ENCODE measurements around the gene WFIKKN1. TPM values are rescaled to one million over a fixed set of nuclear protein-coding genes. Genes with fewer than 3 reads are reported as not detected.

WFIKKN1 gene, protein sequence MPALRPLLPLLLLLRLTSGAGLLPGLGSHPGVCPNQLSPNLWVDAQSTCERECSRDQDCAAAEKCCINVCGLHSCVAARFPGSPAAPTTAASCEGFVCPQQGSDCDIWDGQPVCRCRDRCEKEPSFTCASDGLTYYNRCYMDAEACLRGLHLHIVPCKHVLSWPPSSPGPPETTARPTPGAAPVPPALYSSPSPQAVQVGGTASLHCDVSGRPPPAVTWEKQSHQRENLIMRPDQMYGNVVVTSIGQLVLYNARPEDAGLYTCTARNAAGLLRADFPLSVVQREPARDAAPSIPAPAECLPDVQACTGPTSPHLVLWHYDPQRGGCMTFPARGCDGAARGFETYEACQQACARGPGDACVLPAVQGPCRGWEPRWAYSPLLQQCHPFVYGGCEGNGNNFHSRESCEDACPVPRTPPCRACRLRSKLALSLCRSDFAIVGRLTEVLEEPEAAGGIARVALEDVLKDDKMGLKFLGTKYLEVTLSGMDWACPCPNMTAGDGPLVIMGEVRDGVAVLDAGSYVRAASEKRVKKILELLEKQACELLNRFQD
- total RNA-seq (2014; rRNA removed; shearing (Covaris generic)) = 0.10 TPM in 1 of 2 replicates, not detected in the other

DNA sequence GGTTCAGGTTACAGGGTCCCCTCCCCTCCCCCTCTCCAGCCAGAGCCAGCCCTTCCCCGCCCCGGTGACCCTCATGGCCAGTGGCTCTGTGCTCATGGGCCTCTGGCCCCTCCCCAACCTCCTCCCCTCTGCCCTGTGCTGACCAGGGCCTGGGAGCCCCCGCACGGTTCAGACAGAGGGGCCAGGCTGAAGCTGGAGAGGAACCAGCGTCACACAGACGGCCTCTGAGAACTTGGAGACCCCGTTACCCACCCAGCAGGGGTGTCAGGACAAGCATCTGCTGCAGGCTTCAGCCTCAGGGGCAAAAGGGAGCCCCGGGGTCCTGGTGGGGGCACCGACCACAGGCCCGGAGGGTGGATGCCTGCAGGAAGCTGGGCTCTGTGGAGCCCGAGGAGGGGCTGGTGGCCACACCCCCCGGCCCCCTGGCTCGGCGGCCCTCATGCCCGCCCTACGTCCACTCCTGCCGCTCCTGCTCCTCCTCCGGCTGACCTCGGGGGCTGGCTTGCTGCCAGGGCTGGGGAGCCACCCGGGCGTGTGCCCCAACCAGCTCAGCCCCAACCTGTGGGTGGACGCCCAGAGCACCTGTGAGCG is at the start of gene WFIKKN1:
Gene WFIKKN1, plus strand, starts transcription at position 171 of the 591 bp plus-strand sequence. Its CDS starts 269 bp downstream, at position 440.
- no peak for DNase-seq (ENCODE audit: low read depth)

DNA sequence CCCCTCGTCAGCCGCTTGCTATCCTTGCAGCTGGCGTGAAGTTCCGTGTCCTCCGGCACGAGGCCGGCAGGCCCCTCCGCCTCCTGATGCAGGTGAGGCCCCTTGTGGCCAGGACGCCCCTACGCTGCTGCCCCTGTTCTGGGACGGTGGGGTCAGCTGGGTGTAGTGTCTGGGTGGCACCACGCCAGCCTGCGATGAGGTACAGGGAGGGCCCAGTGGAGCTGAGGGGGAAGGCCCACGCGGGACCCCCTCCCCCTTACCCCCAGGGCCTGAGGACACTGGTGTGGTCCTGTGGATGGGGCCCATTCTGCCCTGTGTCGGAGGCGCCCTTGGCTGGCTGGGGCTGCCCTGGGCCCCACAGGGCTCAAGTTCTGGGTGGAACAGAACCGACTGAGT is 48.6 kb upstream of the WFIKKN1 start:
- no peak for DNase-seq (ENCODE audit: low read depth)

DNA sequence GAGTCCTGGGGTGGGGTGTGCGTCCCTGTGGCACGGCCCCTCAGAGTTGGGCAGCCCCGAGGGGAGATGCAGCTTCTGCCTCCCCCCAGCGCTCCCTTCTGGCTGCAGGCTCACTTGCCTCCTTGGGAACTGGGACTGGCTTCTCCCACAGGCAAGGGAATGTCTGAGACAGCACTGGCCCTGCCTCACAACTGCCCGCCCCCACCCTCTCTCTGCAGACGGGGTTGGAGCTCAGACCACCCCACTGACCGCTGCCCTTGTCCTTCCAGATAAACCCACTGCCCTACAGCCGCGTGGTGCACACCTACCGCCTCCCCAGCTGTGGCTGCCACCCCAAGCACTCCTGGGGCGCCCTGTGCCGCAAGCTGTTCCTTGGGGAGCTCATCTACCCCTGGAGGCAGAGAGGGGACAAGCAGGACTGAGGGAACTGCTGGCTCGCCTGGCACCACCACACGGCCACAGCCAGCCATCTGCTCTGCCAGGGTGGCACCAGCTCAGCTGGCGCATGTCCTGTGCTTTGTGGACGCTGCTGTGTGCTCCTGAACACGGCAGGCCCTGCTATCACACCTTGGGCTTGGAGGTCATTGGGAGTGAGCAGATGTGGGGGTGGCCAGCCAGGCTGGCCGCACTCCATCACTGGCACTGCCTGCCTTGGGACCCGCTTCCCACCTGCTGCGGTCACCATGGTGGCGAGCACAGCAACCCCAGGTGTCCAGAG is 48.0 kb upstream of the WFIKKN1 start:
- DNase-seq (ENCODE audit: low read depth) = no peak

DNA sequence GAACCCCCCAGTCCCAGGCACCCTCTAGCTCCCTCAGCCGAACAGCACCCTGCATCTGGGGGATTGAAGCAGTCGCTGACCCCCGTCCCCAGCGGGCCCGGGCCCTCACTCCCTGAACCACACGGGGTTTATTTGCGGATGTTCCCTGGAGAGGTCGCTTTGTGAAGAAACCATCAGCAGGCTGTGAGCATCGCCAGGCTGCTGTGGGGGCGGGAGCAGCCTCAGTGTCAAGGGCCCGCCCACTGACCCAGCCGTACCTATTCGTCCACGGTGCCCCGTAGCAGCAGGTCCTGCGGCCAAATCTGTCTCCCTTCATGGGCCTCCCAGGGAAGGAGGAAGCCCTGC is 47.3 kb upstream of the WFIKKN1 start:
- no peak for DNase-seq (ENCODE audit: low read depth)

DNA sequence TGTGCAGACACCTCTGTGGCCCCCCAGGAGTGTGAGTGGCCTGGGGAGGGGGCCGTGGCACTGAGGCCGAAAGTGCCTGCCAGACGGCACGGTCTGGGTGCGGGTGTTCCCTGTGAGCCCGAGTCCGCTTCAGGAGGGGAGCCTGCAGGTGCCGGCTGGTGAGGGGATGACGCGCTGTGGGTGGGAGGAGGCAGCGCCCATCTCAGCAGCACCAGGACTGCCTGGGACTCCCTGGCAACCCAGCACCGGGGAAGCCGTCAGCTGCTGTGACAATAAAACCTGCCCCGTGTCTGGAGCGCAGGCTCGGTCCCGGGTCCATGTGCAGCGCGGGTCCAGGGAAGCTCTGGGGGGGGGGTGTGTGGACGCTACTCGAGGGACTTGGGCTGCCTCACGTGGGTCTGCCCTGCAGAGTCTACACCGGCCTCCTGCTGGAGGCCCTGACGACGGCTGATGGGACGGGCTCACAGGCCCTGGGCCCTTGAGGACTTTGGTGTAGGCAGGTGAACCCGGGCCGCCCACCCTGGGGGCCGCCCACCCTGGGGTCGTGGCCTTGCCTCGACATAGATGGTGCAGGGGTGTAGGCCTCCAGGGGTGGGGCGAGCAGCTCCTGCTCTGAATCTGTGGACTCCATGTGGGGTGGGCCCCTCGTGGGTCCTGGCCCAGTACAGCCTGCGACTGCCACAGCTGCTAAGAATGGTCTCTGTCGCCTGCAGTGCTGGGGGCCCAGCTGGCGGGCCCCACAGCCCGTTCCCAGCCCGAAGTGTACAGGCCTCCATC is 46.8 kb upstream of the WFIKKN1 start:
- no peak for DNase-seq (ENCODE audit: low read depth)

DNA sequence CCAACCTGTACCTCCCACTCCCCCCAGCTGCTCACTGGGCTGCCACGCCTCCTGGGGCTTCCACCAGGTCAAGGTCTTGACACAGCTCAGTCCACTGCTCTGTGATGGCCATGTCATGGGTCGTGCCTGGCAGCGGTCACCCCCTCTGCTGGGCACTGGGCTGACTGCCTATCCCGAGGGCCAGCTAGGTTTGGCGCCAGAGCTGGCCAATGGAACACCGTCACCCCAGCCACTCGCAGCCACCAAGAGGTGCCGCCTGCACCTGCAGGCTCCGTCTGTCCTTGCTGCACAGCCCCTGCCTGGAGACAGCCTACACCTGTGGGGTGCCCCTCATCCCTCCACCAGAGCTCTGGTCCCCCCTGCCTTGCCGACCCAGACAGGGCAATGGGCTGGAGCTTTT is 45.4 kb upstream of the WFIKKN1 start:
- peak; percentile 13 for DNase-seq (ENCODE audit: low read depth)

DNA sequence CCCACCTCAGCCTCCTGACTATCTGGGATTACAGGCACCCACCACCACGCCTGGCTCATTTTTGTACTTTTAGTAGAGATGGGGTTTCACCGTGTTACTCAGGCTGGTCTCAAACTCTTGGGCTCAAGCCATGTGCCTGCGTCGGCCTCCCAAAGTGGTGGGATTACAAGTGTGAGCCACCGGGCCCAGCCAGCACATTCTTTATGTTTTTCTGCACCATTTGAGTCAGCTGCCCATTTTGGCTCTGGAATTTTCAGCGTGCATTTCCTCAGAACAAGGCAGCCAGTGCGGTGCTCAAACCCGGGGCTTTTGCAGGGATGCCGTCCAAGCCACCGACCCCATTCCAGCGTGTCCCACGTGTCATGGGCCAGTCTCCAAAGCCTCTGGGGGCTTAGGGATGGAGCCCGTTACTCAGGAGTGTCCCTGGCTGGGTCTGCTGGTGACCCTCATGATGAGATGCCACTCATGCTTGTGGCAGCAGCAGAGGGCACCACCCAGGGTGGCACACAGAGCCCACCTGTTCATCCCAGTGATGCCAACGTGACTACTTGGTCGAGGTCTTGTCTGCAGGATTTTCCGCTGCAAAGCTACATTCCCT is 44.6 kb upstream of the WFIKKN1 start:
- no peak for DNase-seq (ENCODE audit: low read depth)

DNA sequence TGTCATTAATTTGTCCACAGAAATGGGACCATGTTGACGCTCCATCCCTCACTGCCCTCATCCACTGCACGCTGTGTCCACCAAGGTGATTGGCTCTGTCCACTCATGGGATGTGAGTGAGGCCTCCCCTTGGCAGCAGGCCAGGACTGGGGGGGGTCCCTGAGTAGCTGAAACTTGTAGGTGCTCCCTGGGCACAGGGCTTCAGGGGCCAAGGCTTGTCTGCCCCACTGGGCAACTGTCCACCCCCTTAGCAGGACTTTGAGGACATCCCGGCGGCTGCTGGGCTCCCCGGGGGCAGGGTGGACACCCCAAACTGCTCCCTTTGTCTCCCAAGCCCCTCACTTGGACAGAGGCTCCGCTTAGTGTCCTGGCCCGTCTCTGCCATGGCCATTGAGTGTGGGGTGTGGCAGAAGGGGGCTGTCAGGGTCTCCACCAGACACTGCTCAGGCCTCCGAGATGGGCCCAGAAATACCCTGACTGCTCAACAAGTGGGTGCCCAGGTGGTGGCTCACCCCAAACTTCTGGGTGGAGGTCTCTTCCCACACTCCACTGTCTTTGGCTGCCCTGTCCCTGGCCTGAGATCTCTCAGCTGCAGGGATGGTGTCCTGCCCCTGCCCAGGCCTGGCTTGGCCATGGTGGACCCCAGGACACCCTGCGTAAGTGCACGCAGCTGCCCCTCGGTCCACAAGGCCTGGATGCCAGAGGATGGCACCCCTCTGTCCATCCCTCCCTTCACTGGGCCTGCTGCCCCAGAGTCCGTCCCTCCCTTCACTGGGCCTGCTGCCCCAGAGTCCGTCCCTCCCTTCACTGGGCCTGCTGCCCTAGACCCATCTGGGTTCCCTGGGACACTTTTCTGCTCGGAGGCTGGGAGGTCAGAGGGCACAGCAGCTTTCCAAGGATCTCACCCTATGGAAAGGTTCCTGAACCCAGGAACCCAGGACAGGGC is 43.9 kb upstream of the WFIKKN1 start:
- DNase-seq (ENCODE audit: low read depth) = no peak

DNA sequence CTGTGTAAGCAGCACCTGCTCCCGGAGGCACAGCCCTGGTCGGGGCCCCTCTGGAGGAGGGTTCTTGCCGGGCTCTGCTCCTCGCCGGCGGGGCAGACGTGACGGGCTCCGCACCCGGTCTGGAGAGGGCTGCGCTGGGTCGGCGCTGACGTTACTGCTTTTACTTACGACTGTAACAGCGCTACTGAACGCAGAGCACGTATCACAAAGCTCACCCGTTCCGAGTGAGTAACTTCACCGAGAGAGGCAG is 42.2 kb upstream of the WFIKKN1 start:
- peak; percentile 55 for DNase-seq (ENCODE audit: low read depth)

DNA sequence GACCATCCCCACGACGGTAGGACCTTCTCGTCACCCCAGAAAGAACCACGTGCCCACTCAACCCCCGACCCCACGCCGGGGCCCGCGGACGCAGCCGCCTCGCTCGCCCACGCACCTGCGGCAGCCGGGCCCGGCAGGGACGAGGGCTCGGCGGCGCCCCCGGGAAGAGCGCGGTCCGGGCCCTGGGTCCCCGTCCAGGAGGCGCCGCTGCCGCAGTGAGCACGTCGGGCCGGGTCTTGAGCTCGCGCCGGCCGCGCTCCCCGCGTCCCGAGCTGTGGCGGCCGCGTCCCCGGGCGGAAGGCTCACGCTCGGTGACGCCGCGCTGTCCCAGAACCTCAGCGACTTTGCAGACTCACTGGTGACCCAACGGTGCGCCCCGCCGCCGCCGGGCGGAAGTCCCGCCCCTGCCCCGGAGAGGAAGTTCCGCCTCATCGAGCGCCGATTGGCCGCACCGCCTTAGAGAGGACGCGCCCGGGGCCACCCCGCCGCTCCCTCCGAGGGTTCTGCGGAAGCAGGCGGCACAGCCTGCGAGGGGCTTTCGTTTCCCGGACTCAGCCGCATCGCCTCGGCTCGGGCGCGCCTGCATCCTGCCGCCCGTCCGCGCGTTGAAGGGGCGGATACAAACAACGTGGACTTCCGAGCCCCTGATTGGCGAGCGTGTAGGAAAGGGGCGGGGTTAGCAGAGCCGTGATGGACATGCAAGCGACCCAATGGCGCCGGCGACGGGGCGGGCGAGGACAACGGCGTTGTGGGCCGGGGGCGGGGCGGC is 41.7 kb upstream of the WFIKKN1 start:
- DNase-seq (ENCODE audit: low read depth) = peak; percentile 89

DNA sequence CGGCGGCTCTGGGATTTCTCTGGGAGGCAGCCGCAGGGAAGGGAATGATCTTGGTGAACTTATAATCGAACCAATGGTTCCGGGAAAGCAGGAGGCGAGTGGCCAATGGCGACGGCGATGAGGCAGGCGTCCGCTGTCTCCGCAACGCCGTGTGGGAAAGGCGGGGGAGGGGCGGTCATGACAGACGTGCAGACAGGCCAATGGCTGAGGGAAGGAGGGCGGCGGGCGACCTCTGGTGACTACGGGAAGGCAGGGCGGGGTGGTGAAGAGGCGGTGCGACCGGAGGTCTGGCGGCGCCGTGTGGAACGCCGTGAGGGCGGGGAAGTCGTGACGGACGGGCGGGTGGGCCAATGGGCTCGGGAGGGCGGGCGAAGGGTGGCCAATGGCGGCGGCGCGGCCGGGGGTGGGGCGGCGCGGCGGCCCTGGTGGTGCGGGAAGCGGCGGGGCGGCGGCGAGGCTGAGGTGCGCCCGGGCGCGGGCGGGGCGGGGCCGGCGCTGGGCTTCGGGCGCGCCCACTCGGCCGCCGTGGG is 41.1 kb upstream of the WFIKKN1 start, which contains the start of gene RAB40C:
Gene RAB40C, plus strand, starts transcription at position 409 of the 530 bp plus-strand sequence. CDS start 226 bp downstream, outside the sequence.
- peak; percentile 93 for DNase-seq (ENCODE audit: low read depth)

DNA sequence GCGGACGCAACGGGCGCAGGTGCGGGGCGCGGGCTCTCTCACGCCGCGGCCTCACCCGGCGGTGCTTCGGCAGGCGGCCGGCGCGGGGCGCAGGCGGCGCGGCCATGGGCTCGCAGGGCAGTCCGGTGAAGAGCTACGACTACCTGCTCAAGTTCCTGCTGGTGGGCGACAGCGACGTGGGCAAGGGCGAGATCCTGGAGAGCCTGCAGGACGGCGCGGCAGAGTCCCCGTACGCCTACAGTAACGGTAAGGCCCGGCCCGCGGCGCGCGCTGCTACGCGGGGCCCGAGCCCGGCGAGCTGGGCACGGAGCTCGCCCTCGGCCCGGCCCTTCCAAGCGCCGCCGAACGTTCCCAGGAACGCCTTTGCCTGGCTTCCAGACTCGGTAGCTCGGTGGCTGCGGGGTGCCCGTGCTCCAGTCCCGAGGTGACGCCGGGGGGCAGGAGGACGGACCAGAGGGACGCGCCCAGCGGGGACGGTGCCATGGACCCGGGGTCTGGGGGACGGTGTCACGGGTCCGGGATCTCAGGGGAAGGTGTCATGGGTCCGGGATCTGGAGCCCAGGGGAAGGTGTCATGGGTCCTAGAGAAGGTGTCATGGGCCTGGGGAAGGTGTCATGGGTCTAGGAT is 40.5 kb upstream of the WFIKKN1 start:
- DNase-seq (ENCODE audit: low read depth) = peak; percentile 31

DNA sequence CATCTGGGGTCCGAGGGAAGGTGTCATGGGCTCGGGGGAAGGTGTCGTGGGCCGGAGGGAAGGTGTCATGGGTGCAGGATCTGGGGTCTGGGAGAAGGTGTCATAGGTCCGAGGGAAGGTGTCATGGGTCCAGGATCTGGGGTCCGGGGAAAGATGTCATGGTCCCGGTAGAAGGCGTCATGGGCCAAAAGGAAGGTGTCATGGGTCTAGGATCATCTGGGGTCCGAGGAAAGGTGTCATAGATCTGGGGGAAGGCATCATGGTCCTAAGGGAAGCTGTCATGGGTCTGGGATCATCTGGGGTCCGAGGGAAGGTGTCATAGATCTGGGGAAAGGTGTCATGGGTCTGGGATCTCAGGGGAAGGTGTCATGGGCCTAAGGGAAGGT is 40.0 kb upstream of the WFIKKN1 start:
- no peak for DNase-seq (ENCODE audit: low read depth)

DNA sequence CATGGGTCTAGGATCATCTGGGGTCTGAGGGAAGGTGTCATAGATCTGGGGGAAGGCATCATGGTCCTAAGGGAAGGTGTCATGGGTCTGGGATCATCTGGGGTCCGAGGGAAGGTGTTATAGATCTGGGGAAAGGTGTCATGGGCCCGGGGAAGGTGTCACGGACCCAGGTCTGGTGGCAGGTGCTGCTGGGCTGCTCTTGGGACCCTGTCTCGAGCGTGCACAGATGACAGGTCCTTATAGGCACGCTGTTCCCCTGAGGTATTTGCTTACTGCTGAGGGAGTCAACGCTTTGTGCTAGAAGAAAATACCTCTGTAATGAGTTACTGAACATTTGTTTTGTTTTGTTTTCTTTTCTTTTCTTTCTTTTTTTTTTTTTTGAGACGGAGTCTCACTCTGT is 39.6 kb upstream of the WFIKKN1 start:
- no peak for DNase-seq (ENCODE audit: low read depth)

DNA sequence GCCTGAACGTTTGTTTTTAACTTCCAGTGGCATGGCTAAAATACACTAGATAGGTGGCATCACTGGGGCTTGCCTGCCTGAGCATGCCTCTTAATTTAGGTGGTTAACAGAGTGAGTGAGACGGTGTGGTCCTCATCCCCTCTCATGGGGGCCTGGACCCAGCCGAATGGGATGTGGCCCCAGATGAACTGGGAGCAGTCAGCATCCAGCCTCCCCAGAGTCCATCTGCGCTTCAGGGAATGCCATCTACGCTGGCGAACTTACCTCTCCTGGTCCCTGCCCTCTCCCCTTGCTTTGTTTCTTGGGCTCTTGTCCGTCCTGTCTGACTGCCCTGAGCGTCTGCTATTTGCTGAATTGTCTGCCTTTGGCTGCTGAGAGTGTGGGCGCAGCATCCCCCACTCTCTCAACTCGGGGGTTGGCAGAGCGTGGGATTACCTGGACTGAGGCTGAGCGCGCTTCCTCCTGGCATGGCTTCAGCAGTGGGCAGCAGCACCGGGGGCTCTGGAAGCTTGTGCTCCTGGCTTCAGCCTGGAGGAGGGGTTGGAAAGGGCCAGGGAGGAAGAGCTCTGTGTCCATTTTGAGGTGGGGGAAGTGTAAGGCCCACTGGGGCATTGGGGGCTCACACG is 38.8 kb upstream of the WFIKKN1 start:
- DNase-seq (ENCODE audit: low read depth) = no peak

DNA sequence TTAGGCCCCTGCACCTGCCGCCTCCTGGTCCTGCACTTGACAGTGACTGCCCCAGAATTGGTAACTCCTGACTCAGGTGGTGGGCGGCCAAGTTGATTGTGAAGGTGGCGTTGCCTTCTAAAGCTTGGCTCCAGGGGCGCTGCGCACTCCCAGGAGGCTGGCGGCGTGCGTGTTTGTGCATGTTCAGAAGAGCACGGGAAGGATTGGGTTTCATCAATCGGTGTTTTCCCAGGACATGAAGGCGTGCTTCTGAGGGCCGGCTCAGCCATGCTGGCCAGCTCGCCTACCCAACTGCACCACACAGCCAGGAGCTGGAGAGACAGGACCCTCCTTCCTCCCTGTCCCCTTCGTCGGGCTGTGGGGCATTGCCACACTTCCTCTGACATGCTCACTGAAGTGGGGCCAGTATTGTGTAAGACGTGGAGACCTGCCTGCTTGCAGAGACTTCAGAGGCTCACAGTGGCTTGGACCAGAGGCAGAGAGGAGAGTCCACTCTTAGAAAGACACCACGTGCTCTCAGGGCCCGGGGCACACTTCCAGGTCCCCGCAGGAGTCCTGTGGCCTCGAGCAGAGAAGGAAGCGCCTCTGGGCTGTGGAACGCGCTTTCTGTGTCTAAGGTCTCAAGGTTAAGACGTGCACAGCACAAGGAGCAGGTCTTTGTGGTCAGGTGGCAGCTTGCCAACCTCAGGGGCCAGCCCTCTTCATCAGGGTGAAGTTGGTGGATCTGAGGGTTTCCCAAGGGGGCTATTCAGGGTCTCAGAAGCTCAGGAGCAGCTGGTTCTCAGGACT is 38.1 kb upstream of the WFIKKN1 start:
- no peak for DNase-seq (ENCODE audit: low read depth)

DNA sequence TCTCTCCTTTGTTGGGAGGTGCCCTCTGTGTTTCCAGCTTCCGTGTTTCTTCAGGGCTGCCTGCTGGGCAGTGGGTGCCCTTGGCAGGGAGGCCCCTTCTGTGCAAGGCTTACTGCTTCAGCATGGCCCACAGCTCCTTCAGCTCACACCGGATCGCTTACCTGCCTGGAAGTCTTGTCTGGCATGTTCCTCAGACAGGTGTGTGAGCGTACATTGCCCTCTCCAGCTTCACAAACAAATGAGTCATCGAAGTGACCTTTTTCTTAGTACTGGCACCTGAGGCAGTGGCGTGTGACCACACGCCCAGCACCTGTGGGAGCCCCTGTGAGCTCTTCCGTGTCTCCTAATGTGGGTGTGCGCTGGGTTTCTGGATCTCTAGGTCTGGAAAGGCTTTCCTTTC is 37.4 kb upstream of the WFIKKN1 start:
- no peak for DNase-seq (ENCODE audit: low read depth)

DNA sequence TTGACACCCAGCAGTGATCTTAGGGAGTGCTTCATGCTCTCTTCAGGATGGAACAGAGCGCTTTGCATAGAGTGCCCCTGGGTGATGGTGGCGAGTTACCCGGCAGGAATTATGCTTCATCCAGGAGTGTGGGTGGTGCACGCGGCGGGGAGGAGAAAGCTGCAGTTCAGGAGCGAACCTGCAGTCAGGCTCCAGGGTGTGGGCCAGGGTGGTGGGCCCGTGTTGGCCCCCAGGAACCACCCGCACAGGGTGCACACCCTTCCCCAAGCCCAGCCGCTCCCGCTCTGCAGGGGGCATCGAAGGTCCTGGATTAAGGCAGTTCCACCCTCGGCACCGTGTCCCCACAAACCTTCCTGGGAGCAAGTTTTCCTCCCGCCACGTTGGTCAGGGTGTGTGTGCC is 37.0 kb upstream of the WFIKKN1 start:
- no peak for DNase-seq (ENCODE audit: low read depth)

Data from RPMI7951 (cell line).